Esophagus squamous epithelium (tissue), 5 donors: ENCODE results near the gene TMEFF2. TPM values are rescaled to one million over a fixed set of nuclear protein-coding genes. Genes with fewer than 3 reads are reported as not detected.

Experiments
- DNase-seq: peaks from one replicate; lab custom pipeline; 2025; lab: John Stamatoyannopoulos, UW
- H3K27ac ChIP-seq, 4 donors: fragments of 200-600 bp; sonication (generic); one replicate each; pipeline ENCODE4 v1.5.1; 2016 to 2019; ENCODE audit warnings: mild to moderate bottlenecking in 1 of 4
- H3K27me3 ChIP-seq, 4 donors: fragments of 200-600 bp; sonication (generic); 1 replicate in 3 of 4; 2 replicates in 1 of 4; pipeline versions ENCODE4 v1.5.1 to v1.6.0; 2017 to 2021; ENCODE audit warnings: antibody characterized with exemption in 1 of 4
- H3K36me3 ChIP-seq, 3 donors: fragments of 200-600 bp; sonication (generic); one replicate each; pipeline ENCODE4 v1.5.1; 2016 to 2019
- H3K4me1 ChIP-seq, 3 donors: fragments of 200-600 bp; sonication (generic); one replicate each; pipeline ENCODE4 v1.5.1; 2017 to 2019
- H3K4me3 ChIP-seq, 4 donors: fragments of 200-600 bp; sonication (generic); 1 replicate in 3 of 4; 2 replicates in 1 of 4; pipeline ENCODE4 v1.5.1; 2016 to 2019; ENCODE audit warnings: mild to moderate bottlenecking in 2 of 4, moderate library complexity in 1 of 4
- H3K9me3 ChIP-seq, 3 donors: fragments of 200-600 bp; sonication (generic); one replicate each; pipeline ENCODE4 v1.5.1; 2016 to 2019
- CTCF ChIP-seq, 6 experiments: fragments of 450-650 bp in 4 of 6; fragments of 200-600 bp in 2 of 6; sonication (generic) in 2 of 6; IDR thresholded peaks; one replicate each; pipeline ENCODE4 v1.5.1; 2016 to 2019; ENCODE audit warnings: antibody characterized with exemption in 6 of 6, mild to moderate bottlenecking in 4 of 6, moderate library complexity in 4 of 6
- POLR2A ChIP-seq, 4 donors: fragments of 450-650 bp; IDR thresholded peaks; one replicate each; pipeline ENCODE4 v1.6.1; 2017; ENCODE audit warnings: antibody characterized with exemption in 4 of 4, mild to moderate bottlenecking in 4 of 4, moderate library complexity in 3 of 4
- WGBS, 2 donors: methylation state at CpG; one replicate each; pipeline ENCODE4 v1.1.5; 2018; 5-methylcytosine and 5-hydroxymethylcytosine counted together
- intact Hi-C: fragments of 100-400 bp; cut with DNase I; formaldehyde crosslinking; loops from one replicate; pipeline ENCODE4 v1.15.0; 2022
- total RNA-seq, 4 donors: library from RNA; depleted of rRNA; stranded (reverse); fragments of >200 nt; gene quantifications; one replicate each; pipeline ENCODE4 v1.1.0, GENCODE V29; 2016
- donor health status: DM: yes; HTN: yes; CAD: no.

The TMEFF2 gene
- total RNA-seq, 4 donors from 2014 or later: 1.5 TPM; not detected in 3

GRCh38 chr2:192206399-192206798 is 11.7 kb upstream of the TMEFF2 start:
- no peaks in the 10 kb centered on the region for H3K27me3 ChIP-seq
- H3K9me3 ChIP-seq: no peaks in the 10 kb centered on the region
- H3K4me3 ChIP-seq: no peak overlapping the region
- TF ChIP-seq POLR2A (IDR thresholded peaks at IDR 0.05): no peak
- TF ChIP-seq CTCF (IDR thresholded peaks at IDR 0.05): no peak
- WGBS, 2 donors: 74 to 80% methylated on average over 9 of the region's 9 CpGs
- H3K36me3 ChIP-seq: no peaks in the 10 kb centered on the region
- intact Hi-C loops: no loop called here
- no peaks in the 10 kb centered on the region for H3K4me1 ChIP-seq
- no peak overlapping the region for H3K27ac ChIP-seq
- no peak for DNase-seq

GRCh38 chr2:192203876-192204275 is 9.1 kb upstream of the TMEFF2 start:
- Histone ChIP-seq H3K4me3 (no peak overlapping the region), H3K27ac (no peak overlapping the region), H3K4me1 (no peaks in the 10 kb centered on the region), H3K9me3 (no peaks in the 10 kb centered on the region), H3K27me3 (peaks cover 0 to 20% (median 0%) of the 10 kb centered on the region in 4 donors), H3K36me3 (no peaks in the 10 kb centered on the region)
- 61 to 67% methylated on average over 1 of the region's 1 CpG for WGBS, 2 donors
- no peak for TF ChIP-seq CTCF (IDR thresholded peaks at IDR 0.05)
- TF ChIP-seq POLR2A (IDR thresholded peaks at IDR 0.05): no peak
- no peak for DNase-seq
- intact Hi-C loops: no loop called here

DNA sequence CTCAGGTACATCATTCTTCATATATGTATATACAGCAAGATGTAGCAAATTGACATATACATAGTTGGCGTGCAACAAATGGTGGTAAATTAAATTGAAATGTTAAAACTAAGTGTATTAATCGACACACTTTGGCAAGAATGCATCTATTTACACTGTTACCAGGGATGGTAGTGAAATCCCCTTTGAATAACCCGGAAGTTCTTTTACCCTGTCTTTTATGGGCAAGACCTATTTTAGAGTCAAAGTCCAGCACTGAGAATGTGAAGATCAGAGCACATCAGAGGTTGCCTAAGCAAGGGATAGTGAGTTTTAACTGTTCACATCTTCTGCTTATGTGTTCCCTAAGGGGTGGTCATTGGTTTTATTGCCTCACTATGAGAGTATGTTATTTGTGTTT is 7.6 kb upstream of the TMEFF2 start:
- Histone ChIP-seq H3K4me3 (no peak overlapping the region), H3K27me3 (peaks cover 0 to 35% (median 1%) of the 10 kb centered on the region in 4 donors), H3K9me3 (no peaks in the 10 kb centered on the region), H3K4me1 (no peaks in the 10 kb centered on the region), H3K27ac (no peak overlapping the region), H3K36me3 (no peaks in the 10 kb centered on the region)
- DNase-seq: no peak
- no peak for TF ChIP-seq CTCF (IDR thresholded peaks at IDR 0.05)
- no peak for TF ChIP-seq POLR2A (IDR thresholded peaks at IDR 0.05)
- intact Hi-C loops: no loop called here
- 83 to 91% methylated on average over 3 of the region's 3 CpGs for WGBS, 2 donors

- TF ChIP-seq POLR2A (IDR thresholded peaks at IDR 0.05): no peak
- no peak for TF ChIP-seq CTCF (IDR thresholded peaks at IDR 0.05)
- peaks cover 4 to 48% (median 12%) of the 10 kb centered on the region in 4 donors for H3K27me3 ChIP-seq
- no peak overlapping the region for H3K4me3 ChIP-seq
- no peak overlapping the region for H3K27ac ChIP-seq
- intact Hi-C loops: no loop called here
- H3K4me1 ChIP-seq: peaks cover under 1 to 7% (median 2%) of the 10 kb centered on the region in 3 donors
- H3K36me3 ChIP-seq: no peaks in the 10 kb centered on the region
- H3K9me3 ChIP-seq: no peaks in the 10 kb centered on the region
- WGBS, 2 donors: 87 to 90% methylated on average over 1 of the region's 1 CpG
- DNase-seq: no peak
These were observed 6.4 kb upstream of the TMEFF2 start for GRCh38 chr2:192201116-192201515.

- Histone ChIP-seq H3K36me3 (no peaks in the 10 kb centered on the region), H3K9me3 (no peaks in the 10 kb centered on the region), H3K27ac (no peak overlapping the region), H3K4me3 (no peak overlapping the region), H3K27me3 (peaks cover 16 to 85% (median 35%) of the 10 kb centered on the region in 4 donors), H3K4me1 (peaks cover 22 to 30% (median 24%) of the 10 kb centered on the region in 3 donors)
- WGBS, 2 donors: 79 to 82% methylated on average over 1 of the region's 1 CpG
- no peak for TF ChIP-seq POLR2A (IDR thresholded peaks at IDR 0.05)
- TF ChIP-seq CTCF (IDR thresholded peaks at IDR 0.05): no peak
- no peak for DNase-seq
- intact Hi-C loops: no loop called here
These were observed 2.6 kb upstream of the TMEFF2 start for GRCh38 chr2:192197357-192197756.
